A673 (cell line): Measurements from ENCODE around the gene RPS6KA5. TPM values are rescaled to one million over a fixed set of nuclear protein-coding genes. Genes with fewer than 3 reads are reported as not detected.

ENCODE experiments used
- BruUV-seq: library from RNA; stranded (reverse); fragments of 400-500 nt; replicated peaks from 2 replicates; lab custom pipeline; 2021; lab: Mats Ljungman, UMichigan
- CTCF ChIA-PET: fragments of 300-600 bp; sonication (Branson Sonifier 250); formaldehyde crosslinking; loops from one replicate; lab custom pipeline; 2022; ENCODE audit warnings: antibody characterized with exemption; lab: Charles Lee
- POLR2A ChIA-PET: fragments of 300-600 bp; sonication (Branson Sonifier 250); formaldehyde crosslinking; loops from one replicate; lab custom pipeline; 2022; ENCODE audit warnings: antibody characterized with exemption; ENCODE audit not compliant: low non-redundant PET; lab: Charles Lee
- DNase-seq: peaks from one replicate; pipeline ENCODE4 v3.0.0-alpha.2; 2015; ENCODE audit warnings: low spot score
- H3K27ac ChIP-seq: fragments of 200-600 bp; sonication (generic); 2 replicates; pipeline ENCODE4 v1.5.1; 2016; ENCODE audit warnings: mixed run types, low read depth, mild to moderate bottlenecking, mixed read lengths, antibody characterized with exemption, low read length; ENCODE audit not compliant: poor library complexity, severe bottlenecking
- H3K27me3 ChIP-seq: fragments of 200-600 bp; sonication (generic); replicated peaks from 2 replicates; pipeline ENCODE4 v1.6.1; 2017; ENCODE audit warnings: mixed run types, low read depth, mild to moderate bottlenecking, mixed read lengths, antibody characterized with exemption, low read length; ENCODE audit not compliant: insufficient read depth, poor library complexity
- H3K36me3 ChIP-seq: fragments of 200-600 bp; sonication (generic); 2 replicates; pipeline ENCODE4 v1.6.1; 2016; ENCODE audit warnings: mixed run types, mild to moderate bottlenecking, mixed read lengths, antibody characterized with exemption, low read length; ENCODE audit not compliant: insufficient read depth, poor library complexity, severe bottlenecking
- H3K4me1 ChIP-seq: fragments of 200-600 bp; sonication (generic); 2 replicates; pipeline ENCODE4 v1.6.1; 2017; ENCODE audit warnings: mixed run types, mild to moderate bottlenecking, mixed read lengths, antibody characterized with exemption, low read length; ENCODE audit not compliant: insufficient read depth, poor library complexity, severe bottlenecking
- H3K4me3 ChIP-seq: fragments of 200-600 bp; sonication (generic); 2 replicates; pipeline ENCODE4 v1.5.1; 2016; ENCODE audit warnings: low read depth, mixed run types, mild to moderate bottlenecking, mixed read lengths, low read length; ENCODE audit not compliant: poor library complexity, severe bottlenecking
- H3K9me3 ChIP-seq: fragments of 200-600 bp; sonication (generic); 2 replicates; pipeline ENCODE4 v1.6.1; 2016; ENCODE audit warnings: mixed run types, low read depth, mild to moderate bottlenecking, mixed read lengths, antibody characterized with exemption, low read length; ENCODE audit not compliant: poor library complexity, severe bottlenecking
- EZH2 ChIP-seq: fragments of 200-600 bp; sonication (generic); IDR thresholded peaks from 2 replicates; pipeline ENCODE4 v1.6.1; 2017; ENCODE audit warnings: borderline replicate concordance, low read depth, mild to moderate bottlenecking, mixed read lengths, antibody characterized with exemption, low read length; ENCODE audit not compliant: poor library complexity, severe bottlenecking
- intact Hi-C: fragments of 100-400 bp; cut with micrococcal nuclease; formaldehyde crosslinking; loops from one replicate; pipeline ENCODE4 v1.10.0; 2022; ENCODE audit not compliant: unreplicated experiment
- total RNA-seq: library from RNA; stranded (reverse); gene quantifications from 2 replicates; pipeline ENCODE4 v1.2.3, GENCODE V29; 2021
- TF ChIP-seq, protein P1 (sequence below): fragments of 300-800, 200-600 bp; sonication (generic); conservative IDR thresholded peaks from 2 replicates; pipeline ENCODE4 v1.5.1; 2017; ENCODE audit warnings: low read depth, mild to moderate bottlenecking, antibody characterized with exemption, low read length, moderate library complexity, mixed read lengths

Gene RPS6KA5
- total RNA-seq, 1 experiment from 2014 or later: 7.6 TPM

- Histone ChIP-seq H3K27ac (no peak overlapping the region), H3K9me3 (no peaks in the 10 kb centered on the region), H3K27me3 (no peaks in the 10 kb centered on the region), H3K4me3 (no peak overlapping the region), H3K4me1 (peaks cover 13% of the 10 kb centered on the region), H3K36me3 (no peaks in the 10 kb centered on the region)
- no peak for DNase-seq
- CTCF ChIA-PET: no interaction called here
- TF ChIP-seq, protein P1, sequence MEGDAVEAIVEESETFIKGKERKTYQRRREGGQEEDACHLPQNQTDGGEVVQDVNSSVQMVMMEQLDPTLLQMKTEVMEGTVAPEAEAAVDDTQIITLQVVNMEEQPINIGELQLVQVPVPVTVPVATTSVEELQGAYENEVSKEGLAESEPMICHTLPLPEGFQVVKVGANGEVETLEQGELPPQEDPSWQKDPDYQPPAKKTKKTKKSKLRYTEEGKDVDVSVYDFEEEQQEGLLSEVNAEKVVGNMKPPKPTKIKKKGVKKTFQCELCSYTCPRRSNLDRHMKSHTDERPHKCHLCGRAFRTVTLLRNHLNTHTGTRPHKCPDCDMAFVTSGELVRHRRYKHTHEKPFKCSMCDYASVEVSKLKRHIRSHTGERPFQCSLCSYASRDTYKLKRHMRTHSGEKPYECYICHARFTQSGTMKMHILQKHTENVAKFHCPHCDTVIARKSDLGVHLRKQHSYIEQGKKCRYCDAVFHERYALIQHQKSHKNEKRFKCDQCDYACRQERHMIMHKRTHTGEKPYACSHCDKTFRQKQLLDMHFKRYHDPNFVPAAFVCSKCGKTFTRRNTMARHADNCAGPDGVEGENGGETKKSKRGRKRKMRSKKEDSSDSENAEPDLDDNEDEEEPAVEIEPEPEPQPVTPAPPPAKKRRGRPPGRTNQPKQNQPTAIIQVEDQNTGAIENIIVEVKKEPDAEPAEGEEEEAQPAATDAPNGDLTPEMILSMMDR: no peak
- TF ChIP-seq EZH2: no peak
- BruUV-seq: no TSS peak
- POLR2A ChIA-PET: no interaction called here
- intact Hi-C loops: loop anchor here (5.0 kb wide), 1 partner anchor 109 kb away; no protein-coding TSS in a partner anchor
These were observed 2.7 kb upstream of the RPS6KA5 start for GRCh38 chr14:91063119-91063518.

DNA sequence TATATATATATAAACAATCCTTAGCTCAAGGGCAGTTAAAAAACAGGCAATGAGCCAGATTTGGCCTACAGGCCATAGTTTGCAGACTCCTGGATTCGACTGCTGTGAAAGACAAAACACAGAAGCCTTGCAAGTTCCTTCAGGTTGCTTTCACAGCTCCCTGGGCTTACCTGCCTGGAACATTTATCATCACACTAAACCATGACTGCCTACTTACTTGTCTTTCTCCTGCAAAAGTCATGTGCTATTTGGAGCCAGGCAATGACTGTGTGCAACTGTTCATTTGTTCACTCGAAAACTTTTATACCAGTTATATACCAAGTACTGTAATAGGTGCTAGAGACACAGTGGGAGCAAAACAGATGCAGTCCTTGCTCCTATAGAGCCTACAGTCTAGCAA lies 2.2 kb upstream of the RPS6KA5 start:
- Histone ChIP-seq H3K27me3 (no peaks in the 10 kb centered on the region), H3K27ac (no peak overlapping the region), H3K36me3 (no peaks in the 10 kb centered on the region), H3K4me3 (no peak overlapping the region), H3K4me1 (peaks cover 18% of the 10 kb centered on the region), H3K9me3 (no peaks in the 10 kb centered on the region)
- ChIA-PET POLR2A (no interaction called here), CTCF (no interaction called here)
- no peak for DNase-seq
- BruUV-seq: no TSS peak
- intact Hi-C loops: loop anchor here (5.0 kb wide), 1 partner anchor 110 kb away; no protein-coding TSS in a partner anchor
- no peak for TF ChIP-seq EZH2
- TF ChIP-seq, protein P1: no peak

GRCh38 chr14:91061056-91061887 lies 831 bp upstream of the RPS6KA5 start:
- BruUV-seq: no TSS peak
- no peak for TF ChIP-seq EZH2
- TF ChIP-seq, protein P1: no peak
- intact Hi-C loops: loop anchor here (5.0 kb wide), 1 partner anchor 111 kb away; no protein-coding TSS in a partner anchor
- H3K4me3 ChIP-seq: peak overlapping the region; percentile 79
- H3K27ac ChIP-seq: peak overlapping the region; percentile 5
- ChIA-PET CTCF (interaction anchor here (0.7 to 1.8 kb wide), 2 partner anchors 54 to 159 kb away, joined by 3 to 4 read pairs; no protein-coding TSS in a partner anchor), POLR2A (interaction anchor here (0.5 to 0.7 kb wide), 2 partner anchors 54 to 71 kb away, joined by 3 to 4 read pairs; no protein-coding TSS in a partner anchor)
- peaks cover 18% of the 10 kb centered on the region for H3K4me1 ChIP-seq
- H3K9me3 ChIP-seq: no peaks in the 10 kb centered on the region
- DNase-seq: no peak
- H3K36me3 ChIP-seq: no peaks in the 10 kb centered on the region
- H3K27me3 ChIP-seq: no peaks in the 10 kb centered on the region
